Stimulated activated CD8-positive, alpha-beta memory T cell treated with anti-CD3 and anti-CD28 coated beads, Interleukin-7, amount 100 ng/mL, for 24 hours (primary cell): ENCODE results near the gene CACNB2.
"Not testable (repeated sequence)": the region's sequence is repeated elsewhere in the genome, so short reads cannot be mapped to it uniquely, and the experiment has no call there.

ENCODE experiments used
- DNase-seq: peaks from one replicate; pipeline ENCODE4 v3.0.0-alpha.2; 2020; ENCODE audit warnings: low read depth

CACNB2 gene

GRCh38 chr10:18201877-18202276 is 61.7 kb downstream of the CACNB2 start:
- DNase-seq, result no peak

GRCh38 chr10:18202680-18203460 is 62.6 kb downstream of the CACNB2 start:
- no peak for DNase-seq

GRCh38 chr10:18203471-18203870 is 63.2 kb downstream of the CACNB2 start:
- no peak for DNase-seq

GRCh38 chr10:18204039-18204835 is 64.0 kb downstream of the CACNB2 start:
- no peak for DNase-seq

GRCh38 chr10:18205098-18205834 is 65.0 kb downstream of the CACNB2 start:
- no peak for DNase-seq

- not testable (repeated sequence) for DNase-seq
These were observed 68.0 kb downstream of the CACNB2 start for GRCh38 chr10:18208186-18208585.

GRCh38 chr10:18209241-18209640 is 69.0 kb downstream of the CACNB2 start:
- no peak for DNase-seq

- no peak for DNase-seq
These were observed 70.5 kb downstream of the CACNB2 start for GRCh38 chr10:18210711-18211110.

GRCh38 chr10:18211862-18212261 is 71.6 kb downstream of the CACNB2 start:
- no peak for DNase-seq

- no peak for DNase-seq
These were observed 73.0 kb downstream of the CACNB2 start for GRCh38 chr10:18213271-18213670.

GRCh38 chr10:18214691-18215563 is 74.7 kb downstream of the CACNB2 start:
- DNase-seq, result no peak

GRCh38 chr10:18216482-18216881 is 76.3 kb downstream of the CACNB2 start:
- no peak for DNase-seq

GRCh38 chr10:18217577-18217976 is 77.4 kb downstream of the CACNB2 start:
- DNase-seq, result no peak

GRCh38 chr10:18219146-18219545 is 78.9 kb downstream of the CACNB2 start:
- no peak for DNase-seq

GRCh38 chr10:18221123-18221522 is 80.9 kb downstream of the CACNB2 start:
- no peak for DNase-seq

- no peak for DNase-seq
These were observed 81.7 kb downstream of the CACNB2 start for GRCh38 chr10:18221882-18222281.

GRCh38 chr10:18222866-18223265 is 82.6 kb downstream of the CACNB2 start:
- no peak for DNase-seq

- no peak for DNase-seq
These were observed 83.7 kb downstream of the CACNB2 start for GRCh38 chr10:18223898-18224297.

GRCh38 chr10:18224626-18225445 is 84.6 kb downstream of the CACNB2 start:
- no peak for DNase-seq

- DNase-seq, result no peak
These were observed 86.1 kb downstream of the CACNB2 start for GRCh38 chr10:18226336-18226735.

GRCh38 chr10:18229826-18230225 is 89.6 kb downstream of the CACNB2 start:
- DNase-seq, result no peak
